NCI-H82 treated with DMSO at 0.1 percent for 48 hours (cell line): ENCODE results near the gene H19.

ENCODE experiments used
- DNase-seq: peaks from one replicate; lab custom pipeline; 2025; ENCODE audit not compliant: unreplicated experiment; lab: John Stamatoyannopoulos, UW

The H19 gene

DNA sequence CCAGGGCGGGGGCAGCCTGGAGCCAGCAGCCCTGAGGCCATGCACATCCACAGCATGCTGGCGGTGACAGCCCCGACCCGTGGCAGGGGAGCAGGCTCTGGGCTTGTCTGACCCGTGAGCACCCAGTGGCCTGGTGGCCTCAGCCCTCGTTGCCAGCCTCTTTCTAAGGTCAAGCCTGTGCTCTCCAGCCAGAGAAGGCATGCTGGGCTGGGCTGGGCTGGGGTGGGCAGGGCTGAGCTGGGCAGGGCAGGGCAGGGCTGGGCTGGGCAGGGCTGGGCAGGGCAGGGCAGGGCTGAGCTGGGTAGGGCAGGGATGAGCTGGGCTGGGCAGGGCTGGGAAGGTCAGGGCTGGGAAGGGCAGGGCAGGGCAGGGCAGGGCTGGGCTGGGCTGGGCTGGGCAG, 10.6 kb downstream of the H19 start:
- DNase-seq, result no peak

DNA sequence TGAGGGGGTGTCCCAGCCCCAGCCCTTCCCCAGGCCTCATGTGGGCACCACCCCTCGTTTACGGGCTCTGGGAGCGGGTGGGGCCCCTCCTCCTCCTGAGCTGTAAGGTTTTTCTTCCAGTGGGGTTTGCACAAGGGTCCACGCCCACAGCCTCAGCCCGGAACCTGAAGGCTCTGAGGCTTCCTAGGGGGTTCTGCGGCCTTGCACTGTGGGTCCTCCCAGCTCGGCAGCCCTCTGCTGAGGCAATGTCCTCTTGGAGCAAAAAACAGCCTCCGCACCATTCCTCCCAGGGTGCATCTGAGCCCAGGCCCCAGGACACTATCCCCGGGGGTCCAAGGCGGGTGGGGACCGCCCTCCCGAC, 14.1 kb downstream of the H19 start:
- no peak for DNase-seq

DNA sequence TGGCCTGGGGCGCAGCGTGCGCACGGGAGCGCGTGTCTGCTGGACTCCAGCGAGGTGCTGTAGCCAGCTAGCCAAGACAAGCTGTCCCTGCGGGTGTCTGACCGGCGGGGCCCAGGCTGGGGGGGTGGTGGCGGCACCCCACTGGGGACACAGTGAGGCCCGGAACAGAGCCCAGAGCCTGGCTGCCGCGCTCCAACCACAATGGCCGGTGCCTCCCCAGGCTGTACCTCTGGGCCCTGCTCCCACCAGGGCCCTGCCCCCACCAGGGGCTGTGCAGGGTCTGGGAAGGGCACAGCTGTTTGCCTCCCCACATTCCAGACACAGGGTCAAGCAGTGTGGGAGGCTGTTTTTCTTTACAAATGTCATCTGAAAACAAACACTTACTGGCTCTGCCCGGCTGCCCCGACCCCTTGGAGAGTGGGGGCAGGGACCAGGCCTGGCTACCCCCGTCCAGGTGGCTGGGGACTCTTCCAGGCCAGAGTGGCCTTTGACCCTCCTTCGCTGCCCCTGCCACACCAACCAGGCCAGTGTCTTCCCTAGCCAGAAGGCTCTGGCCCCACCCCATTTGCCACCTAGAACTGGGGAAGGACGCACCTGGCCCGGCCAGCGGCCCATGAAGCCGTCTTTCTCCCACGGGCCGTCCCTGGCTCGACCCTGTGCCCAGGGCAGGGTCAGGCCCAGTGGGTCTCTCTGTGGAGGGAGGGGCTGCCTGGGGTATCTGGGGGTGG, 14.6 kb downstream of the H19 start:
- no peak for DNase-seq

DNA sequence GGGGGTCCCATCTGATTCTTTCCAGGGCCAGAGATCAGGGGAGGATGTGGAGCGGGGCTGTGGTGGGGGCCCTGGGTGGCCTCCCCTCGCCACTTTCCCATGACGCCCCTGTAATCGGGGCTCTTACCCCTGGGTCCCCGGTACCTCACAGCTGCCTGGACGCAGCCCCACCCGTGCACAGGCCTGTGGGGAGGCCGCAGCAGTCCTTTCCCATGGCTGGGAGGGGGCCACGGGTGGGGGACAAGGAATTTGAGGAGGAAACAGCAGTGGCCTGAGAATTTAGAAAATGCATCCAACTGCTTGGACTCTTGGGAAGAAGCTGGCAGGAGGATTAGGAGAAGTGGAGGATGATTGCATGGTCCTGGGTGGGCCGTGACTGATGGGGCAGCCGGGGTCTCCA, 18.0 kb downstream of the H19 start:
- no peak for DNase-seq

DNA sequence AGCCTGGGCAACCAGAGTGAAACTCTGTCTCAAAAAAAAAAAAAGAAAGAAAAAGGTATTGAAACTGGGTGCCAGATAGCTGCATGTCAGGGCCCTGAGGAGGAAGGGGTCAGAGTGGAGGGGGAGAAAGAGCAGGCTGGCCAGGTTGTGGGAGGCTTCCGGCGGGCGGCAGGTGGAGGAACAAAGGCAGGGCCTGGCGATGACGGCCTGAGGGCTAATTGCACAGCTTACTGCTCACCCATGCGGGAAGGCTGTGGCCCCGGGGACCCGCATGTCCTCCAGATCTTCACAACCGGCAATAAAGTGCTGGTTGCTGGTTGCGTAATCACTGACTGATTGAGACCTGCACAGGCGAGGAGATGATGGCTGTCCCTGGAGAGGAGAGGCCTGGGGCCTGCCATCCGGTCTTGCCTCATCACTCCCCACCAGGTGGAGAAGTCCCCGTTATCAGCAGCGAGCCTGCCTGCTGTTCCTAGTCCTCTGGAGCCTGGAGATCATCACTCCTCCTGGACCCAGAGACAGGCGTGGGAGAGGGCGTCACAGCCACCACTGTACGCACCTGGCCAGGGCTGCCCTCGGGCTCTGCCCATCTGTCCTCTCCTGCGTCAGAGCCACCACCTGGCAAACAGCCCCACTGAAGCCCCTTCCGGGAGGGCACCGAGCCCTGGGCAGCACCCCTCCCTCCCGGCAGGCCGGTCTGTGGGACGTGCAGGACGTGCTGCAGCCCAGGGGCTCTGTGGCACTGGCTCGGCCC, 18.7 kb downstream of the H19 start:
- DNase-seq, result no peak

DNA sequence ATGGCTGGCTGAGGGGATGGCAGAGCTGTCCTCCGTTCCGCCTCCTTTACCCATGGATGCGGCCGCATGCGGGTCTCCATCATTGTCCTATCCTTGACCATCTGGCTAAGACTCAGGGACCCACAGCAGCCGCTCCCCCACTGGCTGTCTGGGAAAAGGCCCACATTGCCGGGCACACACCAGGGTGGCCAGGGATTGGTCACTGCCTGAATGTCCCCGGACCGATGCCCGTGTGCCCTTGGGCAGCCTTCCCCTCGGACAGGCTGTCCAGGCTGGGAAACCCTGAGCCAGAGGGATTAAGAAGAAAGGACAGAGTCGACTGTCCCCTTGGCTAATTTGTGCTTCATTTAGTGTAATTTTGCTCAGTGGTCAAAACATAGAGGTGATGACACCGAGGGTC, 22.5 kb downstream of the H19 start:
- DNase-seq, result no peak

DNA sequence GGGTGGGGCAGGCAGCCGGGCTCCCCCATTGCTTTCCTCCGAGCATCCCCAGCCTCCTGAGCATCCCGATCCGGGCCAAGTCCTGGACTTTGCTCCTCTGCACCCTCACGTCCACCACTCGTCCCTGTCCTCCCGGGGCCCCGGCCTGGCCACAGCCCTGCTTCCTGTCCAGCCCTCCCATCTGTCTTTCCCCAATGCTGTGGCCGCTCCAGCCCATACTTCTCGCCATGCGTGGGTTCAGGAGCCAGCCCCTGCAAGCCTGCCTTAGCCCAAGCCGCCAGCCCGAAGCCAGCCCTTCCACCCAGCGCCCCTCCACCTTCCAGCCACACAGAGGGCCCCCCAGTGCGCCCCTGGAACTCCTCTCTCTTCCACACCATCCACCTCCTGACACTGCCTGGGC, 26.7 kb downstream of the H19 start:
- DNase-seq, result no peak

DNA sequence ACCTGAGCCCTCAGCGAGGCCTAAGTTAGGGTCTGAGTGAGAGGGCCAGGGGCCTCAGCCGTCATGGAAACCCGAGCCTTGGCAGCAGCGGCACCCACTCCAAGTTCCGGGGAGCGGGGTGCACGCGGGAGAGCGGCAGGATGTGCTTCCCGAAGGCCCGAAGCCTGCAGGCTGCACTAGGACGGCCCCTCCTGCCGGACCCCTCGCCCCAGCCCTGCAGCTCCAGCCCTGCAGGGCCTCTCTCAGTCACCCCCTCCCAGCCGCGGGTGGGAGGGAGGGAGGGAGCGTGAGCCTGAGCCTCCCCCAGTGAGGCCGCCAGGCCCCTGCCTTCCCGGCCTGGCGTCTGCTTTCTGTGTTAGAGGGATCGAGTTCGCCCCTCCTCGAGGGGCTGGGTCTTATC, 27.9 kb downstream of the H19 start:
- no peak for DNase-seq

DNA sequence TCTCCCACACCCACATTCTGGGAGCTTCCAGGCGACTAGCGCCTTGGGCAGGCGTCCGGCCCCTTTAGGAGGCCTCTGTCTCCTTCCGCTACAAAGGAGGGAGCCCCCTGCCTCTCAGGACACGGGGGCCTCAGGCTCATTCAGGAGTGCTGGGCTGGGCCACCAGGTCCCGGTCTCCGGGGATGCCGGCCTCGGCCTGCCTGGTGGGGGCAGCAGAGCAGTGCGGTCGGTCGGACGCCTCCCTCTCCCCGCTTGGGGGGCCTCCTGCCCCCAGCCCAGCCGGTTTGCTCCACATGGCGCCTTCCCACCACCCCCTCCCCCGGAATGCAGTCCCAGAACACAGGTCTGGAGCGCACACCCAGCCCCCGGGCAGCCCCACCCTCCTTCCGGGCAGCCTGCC, 28.6 kb downstream of the H19 start:
- no peak for DNase-seq

DNA sequence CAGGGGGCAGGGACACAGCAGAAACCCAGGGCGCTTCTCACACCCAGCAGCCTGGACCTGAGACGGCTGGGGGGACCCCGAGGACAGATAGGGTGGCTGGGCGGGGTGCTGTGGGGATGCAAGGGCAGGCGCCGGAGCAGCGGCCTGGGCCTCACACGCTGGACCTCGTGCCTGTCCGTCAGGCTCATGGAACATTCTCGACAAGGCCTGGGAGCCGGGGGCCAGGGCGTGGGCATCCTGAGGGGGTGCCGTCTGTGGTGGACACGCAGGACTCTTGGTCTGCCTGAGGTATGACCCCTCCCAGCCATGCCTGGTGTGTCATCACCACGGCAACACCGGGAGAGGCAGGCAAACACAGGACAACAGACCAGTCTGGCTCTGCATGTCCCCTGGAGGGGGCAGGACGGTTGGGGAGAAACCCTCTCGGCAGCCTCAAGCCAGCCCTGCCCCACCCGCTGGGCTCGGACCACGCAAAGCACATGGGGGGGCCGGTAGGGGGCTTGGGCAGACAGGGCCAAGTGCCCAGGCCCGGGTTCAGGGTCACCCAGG, 29.1 kb downstream of the H19 start:
- DNase-seq, result no peak

DNA sequence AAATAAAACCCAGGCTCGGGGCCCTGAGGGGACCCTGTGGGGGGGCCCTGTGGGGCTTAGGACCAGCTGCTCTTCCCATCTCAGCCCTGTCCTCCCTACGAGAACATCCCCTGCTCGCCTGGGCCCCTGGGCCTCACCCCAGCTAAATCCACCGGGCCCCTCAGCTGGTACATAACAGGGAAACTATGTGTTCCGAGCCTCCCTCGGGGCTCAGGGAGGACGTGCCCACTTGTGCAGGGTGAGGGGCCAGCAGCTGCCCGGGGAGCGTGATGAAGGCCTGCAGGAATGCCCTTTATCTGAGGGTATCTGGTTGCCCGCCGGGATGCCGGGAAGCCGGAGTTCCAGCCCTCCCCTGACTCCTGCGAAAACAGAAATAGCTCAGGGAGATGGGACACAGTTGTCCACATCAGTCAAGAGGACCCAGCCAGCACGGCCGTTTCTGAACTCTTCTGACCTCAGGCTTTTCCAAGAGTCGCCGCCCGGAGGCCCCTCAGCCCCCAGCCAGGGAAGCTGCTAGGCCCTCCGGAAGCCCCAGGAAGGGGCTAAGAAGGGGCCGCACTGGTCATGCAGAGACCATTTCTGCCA, 29.9 kb downstream of the H19 start:
- DNase-seq, result no peak

DNA sequence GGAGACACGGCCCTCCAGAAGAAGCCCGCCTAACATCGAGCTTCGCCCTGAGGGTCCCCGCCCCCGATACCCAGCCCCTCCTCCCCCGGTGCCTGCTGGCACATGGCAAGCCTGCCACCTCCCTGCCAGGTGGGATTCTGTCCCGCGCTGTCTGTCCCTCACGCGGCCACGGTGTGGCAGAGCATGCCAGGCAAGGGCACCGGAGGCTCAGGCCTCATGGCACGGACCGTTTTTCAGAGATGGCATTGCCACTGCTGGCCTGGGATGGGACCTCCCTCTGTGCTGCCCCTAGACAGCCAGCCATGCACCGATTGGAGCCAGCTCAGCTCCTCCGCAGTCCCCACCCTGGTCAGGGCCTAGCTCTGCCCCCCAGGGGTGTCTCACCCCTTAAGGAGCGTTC, 31.1 kb downstream of the H19 start:
- DNase-seq, result no peak

DNA sequence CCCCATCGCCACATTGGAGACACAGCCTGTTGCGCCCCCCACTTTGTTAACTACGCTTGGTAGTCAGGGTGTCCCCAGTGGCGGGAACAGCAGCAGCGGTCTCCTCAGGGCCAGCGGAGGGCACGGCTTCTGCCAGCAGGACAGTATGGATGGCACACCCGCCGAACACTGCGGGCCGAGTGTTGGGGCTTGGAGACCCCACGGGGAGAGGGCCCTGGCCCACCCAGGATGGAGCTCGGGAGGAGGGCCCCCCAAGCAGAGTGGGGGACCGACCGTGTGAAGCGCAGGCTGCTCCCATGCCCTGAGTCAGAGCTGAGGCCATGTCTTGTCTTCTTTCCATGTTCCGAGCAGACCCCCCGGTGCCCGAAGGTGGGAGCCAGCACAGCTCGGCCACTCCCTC, 32.7 kb downstream of the H19 start:
- DNase-seq, result no peak

DNA sequence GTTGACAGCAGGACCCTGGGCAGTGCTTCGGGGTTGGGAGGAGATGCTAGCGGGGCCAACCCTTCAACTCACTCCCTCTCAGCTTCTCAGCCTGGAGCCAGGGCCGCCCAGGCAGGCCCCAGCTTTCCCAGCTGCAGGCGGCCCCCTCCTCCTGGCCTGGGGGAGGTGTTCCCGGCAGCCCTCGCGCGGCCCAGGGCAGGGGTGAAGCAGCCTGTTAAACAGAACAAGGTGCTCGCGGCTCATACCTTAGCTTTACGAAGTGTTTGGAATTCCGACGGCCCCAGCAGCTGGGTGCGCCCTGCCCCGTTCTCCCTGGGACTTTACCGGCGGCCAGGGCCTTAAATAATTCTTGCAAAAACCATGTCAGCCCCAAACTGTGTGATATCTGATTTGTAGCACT, 33.3 kb downstream of the H19 start:
- DNase-seq, result no peak

DNA sequence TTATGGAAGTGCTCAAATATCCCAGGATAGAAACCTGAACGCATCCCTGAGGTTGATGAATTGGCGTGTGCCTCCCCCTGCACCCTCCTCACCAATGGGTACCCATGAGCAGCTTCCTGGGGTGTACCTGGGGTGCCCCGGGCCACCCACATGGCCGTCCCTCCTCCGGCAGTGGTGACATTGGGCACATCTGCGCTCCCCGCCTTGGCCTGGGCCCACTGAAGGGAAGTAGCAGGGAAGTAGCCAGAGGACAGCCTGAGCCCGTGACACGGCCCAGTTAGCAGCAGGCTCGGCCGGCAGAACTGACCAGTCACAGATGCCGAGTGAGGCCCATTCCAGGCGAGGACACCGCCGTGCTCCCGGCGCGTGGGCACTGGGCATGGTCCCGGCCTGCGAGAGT, 33.8 kb downstream of the H19 start:
- no peak for DNase-seq

DNA sequence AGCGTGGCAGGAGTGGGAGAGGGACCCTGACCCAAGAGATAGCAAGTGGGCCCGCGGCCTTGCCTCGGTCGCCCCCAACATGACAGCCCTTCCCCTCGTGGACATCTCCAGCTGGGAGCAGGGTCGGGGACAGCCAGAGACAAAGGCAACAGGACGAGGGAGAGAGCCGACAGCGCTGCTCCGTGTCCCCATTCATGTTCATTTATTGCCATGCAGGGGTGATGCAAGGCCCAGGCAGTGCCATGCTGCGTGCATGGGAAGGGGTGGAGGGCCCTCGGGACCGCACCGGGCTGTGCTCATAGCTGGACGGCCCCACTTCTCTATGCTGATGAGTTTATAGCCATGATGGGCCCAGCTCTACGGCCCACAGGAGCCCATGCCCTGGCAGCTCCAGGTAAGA, 37.9 kb downstream of the H19 start:
- no peak for DNase-seq

DNA sequence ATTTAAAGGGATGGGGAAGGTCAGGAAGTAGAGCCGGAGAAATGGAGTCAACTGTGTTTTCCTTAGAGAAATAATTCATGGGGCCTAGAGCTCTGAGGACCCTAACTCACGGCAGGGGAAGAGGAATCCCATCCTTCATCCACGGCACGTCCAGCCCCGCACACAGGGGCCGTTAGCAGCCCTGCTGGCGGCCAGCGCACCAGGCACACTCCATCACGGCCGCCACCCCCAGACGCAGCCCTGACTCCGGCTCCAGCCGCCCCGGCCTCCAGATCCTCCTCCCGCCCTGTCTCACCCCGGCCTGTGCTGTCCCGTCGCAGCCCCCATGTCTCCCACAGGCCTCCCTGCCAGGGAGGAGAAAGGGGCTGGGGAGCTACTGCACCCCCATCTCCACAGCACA, 39.3 kb downstream of the H19 start:
- DNase-seq, result no peak

DNA sequence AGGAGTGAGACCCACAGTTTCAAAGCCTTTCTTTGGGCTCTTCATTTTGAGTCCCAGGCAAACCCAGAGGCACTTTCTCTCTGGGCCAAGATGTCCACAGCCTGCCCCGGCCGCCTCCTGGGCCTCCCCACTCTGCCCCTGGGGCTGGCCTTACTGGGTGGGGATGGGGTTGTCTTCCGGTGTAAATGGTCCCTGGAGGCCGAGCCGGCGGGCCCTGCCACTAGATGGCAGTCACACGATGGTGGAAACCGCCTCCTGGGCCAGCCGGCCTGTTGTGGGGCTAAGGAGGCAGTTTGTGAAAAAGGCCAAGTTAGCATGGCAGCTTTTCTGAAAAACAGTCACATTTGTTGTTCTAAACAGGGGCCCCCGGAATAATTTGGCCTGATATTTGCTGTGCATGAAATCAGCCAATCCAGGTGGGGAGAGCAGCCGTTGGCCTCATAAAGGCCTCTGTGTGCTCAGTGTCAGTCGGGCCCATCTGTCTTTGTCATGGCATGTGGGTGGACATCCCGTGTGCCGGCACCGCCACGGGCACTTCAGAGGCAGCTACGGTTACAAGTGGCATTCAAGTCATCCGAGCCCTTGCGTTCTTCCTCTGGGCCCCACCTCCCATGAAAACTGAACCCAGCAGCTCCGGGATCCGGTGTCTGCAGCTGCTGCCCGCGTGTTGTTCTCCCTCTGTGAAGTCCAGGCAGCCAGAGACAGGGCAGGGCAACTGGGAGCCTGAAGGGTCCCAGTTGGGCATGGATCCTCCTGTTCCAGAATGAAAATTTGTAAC, 44.0 kb downstream of the H19 start:
- no peak for DNase-seq

DNA sequence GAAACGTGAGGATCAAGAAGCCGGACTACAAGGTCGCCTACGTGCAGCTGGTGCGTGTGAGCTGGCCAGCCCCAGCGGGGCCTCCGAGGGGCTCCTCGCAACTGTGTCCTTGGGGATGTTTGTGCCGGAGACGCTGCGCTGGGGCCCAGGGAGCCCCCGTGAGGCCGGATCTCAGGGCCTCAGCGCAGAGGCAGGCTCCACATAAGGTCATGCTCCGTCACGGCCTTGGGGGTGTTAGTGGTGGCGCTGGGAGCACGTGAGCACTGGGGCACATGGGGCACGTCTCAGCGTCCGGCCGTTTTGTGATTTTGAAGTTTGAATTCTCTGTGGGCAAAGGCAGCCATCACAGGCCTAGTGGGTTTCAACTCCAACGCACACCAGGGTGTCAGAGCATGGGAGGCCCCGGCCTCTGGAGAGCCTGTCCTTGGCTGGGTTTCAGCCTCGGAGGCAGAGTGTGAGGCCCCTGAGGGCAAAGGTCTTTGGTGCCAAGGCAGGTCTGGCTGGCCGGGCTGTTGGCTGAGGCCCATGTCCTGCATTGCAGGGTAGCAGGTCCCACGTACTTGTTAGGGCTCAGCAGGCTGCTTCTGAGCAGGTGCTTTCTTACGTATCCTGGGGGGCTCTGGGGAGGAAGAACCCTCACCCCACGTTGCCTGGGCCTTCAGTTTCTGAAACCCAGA, 44.7 kb downstream of the H19 start:
- no peak for DNase-seq

DNA sequence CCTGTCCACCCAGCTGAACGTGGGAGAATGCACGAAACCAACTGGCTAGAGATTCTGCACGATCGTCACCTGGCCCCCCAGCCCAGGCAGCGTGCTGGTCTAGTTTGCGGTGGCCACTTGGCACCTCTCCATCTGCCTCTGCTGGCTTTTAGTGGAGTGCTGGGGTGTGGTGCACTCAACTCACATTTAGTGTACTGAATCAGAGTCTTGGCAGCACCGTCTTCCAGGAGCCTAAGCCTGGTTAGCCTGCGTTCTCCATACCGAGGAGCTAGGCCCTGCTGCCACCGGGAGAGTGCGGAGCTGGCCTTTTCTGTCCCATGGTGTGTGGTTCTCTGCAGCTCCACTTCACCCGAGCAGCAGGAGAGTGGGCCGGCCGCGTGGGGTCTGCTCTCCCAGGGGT, 47.7 kb downstream of the H19 start:
- DNase-seq, result no peak

DNA sequence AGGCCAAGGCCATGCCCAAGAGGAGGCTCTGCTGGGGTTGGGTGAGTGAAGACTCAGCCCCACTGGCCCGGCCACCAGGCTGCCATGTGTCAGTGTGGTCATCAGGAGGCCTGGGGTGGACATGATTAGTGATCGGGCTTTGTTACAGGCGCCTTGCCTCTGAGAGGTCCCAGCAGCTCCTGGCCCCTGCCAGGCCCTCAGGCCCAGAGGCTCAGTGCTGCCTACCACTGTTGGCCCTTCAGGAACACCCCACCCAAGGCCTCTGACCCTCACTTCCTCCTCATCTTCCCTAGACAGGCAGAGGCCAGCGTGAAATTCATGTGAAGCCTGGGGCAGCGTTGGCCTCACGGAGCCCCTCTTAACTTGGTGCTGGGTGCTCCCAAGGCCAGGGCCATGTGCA, 48.3 kb downstream of the H19 start:
- DNase-seq, result no peak
